Lung (tissue), 12 donors: Measurements from ENCODE around the gene VMO1. TPM values are rescaled to one million over a fixed set of nuclear protein-coding genes. Genes with fewer than 3 reads are reported as not detected.

Source experiments
- ATAC-seq: fragments of 200-7000 bp; cut with Tn5 transposase; one replicate; pipeline ENCODE4 v1.9.1; 2020; ENCODE audit warnings: moderate number of reproducible peaks; ENCODE audit not compliant: insufficient read depth, low FRiP score
- DNase-seq, 3 donors: peaks; one replicate each; pipeline ENCODE4 v3.0.0-alpha.2; 2013 to 2017
- H3K27ac ChIP-seq, 2 donors: one replicate each; pipeline ENCODE4 v1.5.1; 2013; ENCODE audit warnings: mild to moderate bottlenecking in 2 of 2, moderate library complexity in 2 of 2, control low read depth in 1 of 2, inconsistent platforms in 1 of 2, low read depth in 1 of 2, low read length in 1 of 2
- H3K27me3 ChIP-seq, 3 donors: one replicate each; pipeline ENCODE4 v1.5.1; 2013; ENCODE audit warnings: low read length in 2 of 3; ENCODE audit not compliant: control insufficient read depth in 3 of 3, insufficient read depth in 3 of 3
- H3K36me3 ChIP-seq, 4 donors: one replicate each; pipeline ENCODE4 v1.5.1; 2013; ENCODE audit warnings: low read length in 4 of 4, mild to moderate bottlenecking in 1 of 4, moderate library complexity in 1 of 4; ENCODE audit not compliant: control insufficient read depth in 4 of 4, insufficient read depth in 4 of 4
- H3K4me1 ChIP-seq, 5 donors: one replicate each; pipeline ENCODE4 v1.5.1; 2013; ENCODE audit warnings: low read length in 5 of 5, mild to moderate bottlenecking in 2 of 5, moderate library complexity in 1 of 5; ENCODE audit not compliant: control insufficient read depth in 5 of 5, insufficient read depth in 5 of 5
- H3K4me3 ChIP-seq: one replicate; pipeline ENCODE4 v1.5.1; 2013; ENCODE audit warnings: mild to moderate bottlenecking, control low read depth, moderate library complexity
- H3K9ac ChIP-seq, 2 donors: one replicate each; pipeline ENCODE4 v1.5.1; 2013; ENCODE audit warnings: low read length in 2 of 2, control low read depth in 1 of 2; ENCODE audit not compliant: insufficient read depth in 1 of 2
- H3K9me3 ChIP-seq, 4 donors: one replicate each; pipeline ENCODE4 v1.5.1; 2013; ENCODE audit warnings: low read length in 3 of 4, mild to moderate bottlenecking in 1 of 4, moderate library complexity in 1 of 4; ENCODE audit not compliant: control insufficient read depth in 4 of 4, insufficient read depth in 3 of 4
- WGBS, 2 donors: extraction: QIAGEN DNeasy Blood & Tissue Kit; methylation state at CpG; one replicate each; pipeline ENCODE4 v1.1.7; 2013; 5-methylcytosine and 5-hydroxymethylcytosine counted together
- polyA plus RNA-seq, 2 donors: library from polyadenylated mRNA; stranded (reverse); fragments of 200-250 nt; gene quantifications; one replicate each; pipeline ENCODE4 v1.2.1, GENCODE V29; 2013
- total RNA-seq, 2 donors: library from RNA; depleted of rRNA in 1 of 2; stranded (reverse); fragments of >200 nt in 1 of 2; gene quantifications; one replicate each; pipeline ENCODE4 v1.2.1, GENCODE V29; 2014 to 2021
- TF ChIP-seq, protein P1 (sequence below): IDR thresholded peaks from 2 replicates; pipeline ENCODE4 v1.5.1; 2012; ENCODE audit warnings: mild to moderate bottlenecking; ENCODE audit errors: control extremely low read depth, extremely low read depth
- donor health status: control.
- donor health status: control.
- donor health status: Bipolar disorder and iron deficiency.
- donor health status: healthy.
- donor health status: DM: yes; HTN: yes; CAD: no.

The VMO1 gene
- total and polyA plus RNA-seq, 4 donors: 2.1 to 21.8 (median 17.7) TPM

DNA sequence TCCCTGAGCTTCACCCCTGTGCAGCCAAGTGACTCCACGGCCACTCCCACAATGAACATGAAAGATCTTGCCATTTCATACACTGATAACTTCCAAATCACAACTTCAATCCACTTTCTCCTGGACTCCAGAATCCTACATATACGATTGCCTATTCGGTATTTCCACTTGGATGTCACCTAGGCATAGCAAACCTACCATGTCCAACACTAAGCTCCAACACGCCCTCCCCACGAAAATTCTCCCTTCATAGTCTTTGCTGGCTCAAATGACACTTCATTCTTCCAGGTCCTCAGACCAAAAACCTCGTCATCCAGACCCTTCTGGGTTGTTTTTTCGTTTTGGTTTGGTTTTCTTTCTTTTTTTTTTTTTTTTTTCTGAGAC, 4.5 kb upstream of the VMO1 start:
- peaks cover 0 to 12% (median 2%) of the 10 kb centered on the region in 3 donors for H3K27me3 ChIP-seq
- H3K4me1 ChIP-seq: peaks cover 4 to 28% (median 12%) of the 10 kb centered on the region in 5 donors
- no peaks in the 10 kb centered on the region for H3K9me3 ChIP-seq
- WGBS, 2 donors: 36 to 44% methylated on average over 7 of the region's 7 CpGs
- H3K36me3 ChIP-seq: no peaks in the 10 kb centered on the region
- DNase-seq (no peak), ATAC-seq (no peak)
- H3K27ac ChIP-seq: peak overlapping the region; percentile 91 to 97
- peak overlapping the region; percentile 50 for H3K4me3 ChIP-seq
- TF ChIP-seq, protein P1, sequence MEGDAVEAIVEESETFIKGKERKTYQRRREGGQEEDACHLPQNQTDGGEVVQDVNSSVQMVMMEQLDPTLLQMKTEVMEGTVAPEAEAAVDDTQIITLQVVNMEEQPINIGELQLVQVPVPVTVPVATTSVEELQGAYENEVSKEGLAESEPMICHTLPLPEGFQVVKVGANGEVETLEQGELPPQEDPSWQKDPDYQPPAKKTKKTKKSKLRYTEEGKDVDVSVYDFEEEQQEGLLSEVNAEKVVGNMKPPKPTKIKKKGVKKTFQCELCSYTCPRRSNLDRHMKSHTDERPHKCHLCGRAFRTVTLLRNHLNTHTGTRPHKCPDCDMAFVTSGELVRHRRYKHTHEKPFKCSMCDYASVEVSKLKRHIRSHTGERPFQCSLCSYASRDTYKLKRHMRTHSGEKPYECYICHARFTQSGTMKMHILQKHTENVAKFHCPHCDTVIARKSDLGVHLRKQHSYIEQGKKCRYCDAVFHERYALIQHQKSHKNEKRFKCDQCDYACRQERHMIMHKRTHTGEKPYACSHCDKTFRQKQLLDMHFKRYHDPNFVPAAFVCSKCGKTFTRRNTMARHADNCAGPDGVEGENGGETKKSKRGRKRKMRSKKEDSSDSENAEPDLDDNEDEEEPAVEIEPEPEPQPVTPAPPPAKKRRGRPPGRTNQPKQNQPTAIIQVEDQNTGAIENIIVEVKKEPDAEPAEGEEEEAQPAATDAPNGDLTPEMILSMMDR: no peak
- H3K9ac ChIP-seq: peak overlapping the region; percentile 12 to 88

DNA sequence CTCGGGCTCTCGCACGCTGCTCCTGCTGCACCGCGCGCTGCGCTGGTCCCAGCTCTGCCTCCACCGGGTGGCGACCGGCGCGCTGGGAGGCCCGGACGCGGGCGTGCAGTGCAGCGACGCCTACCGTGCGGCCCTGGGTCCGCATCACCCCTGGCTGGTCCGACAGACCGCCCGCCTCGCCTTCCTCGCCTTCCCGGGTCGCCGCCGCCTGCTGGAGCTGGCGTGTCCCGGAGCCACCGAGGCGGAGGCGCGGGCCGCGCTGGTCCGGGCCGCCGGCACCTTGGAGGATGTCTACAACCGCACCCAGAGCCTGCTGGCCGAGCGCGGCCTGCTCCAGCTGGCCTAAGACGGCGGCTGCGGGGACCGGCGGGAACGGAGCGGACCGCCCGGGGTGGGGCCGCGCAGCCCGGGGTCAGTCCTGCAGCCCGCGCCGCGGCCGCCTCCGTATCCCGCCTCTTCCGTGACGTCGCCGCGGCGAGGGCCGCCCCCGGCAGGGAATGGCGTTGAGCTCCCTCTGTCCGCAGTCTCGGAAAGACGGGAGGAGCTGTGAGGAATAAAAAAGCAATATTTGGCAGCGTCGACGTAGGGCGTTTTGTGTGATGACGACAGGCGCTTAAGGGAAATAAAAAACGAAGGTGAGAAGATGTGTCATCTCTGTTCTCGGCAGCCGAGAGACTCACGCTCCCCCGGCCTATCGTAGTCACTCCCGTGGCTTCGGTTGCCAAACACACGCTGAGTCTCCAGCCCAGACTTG, 4.0 kb upstream of the VMO1 start:
- H3K4me3 ChIP-seq: peak overlapping the region; percentile 50
- peaks cover 0 to 17% (median 8%) of the 10 kb centered on the region in 3 donors for H3K27me3 ChIP-seq
- H3K36me3 ChIP-seq: no peaks in the 10 kb centered on the region
- H3K4me1 ChIP-seq: peaks cover 4 to 33% (median 17%) of the 10 kb centered on the region in 5 donors
- TF ChIP-seq, protein P1: peak; percentile 75
- peak overlapping the region; percentile 91 to 97 for H3K27ac ChIP-seq
- H3K9me3 ChIP-seq: no peaks in the 10 kb centered on the region
- WGBS, 2 donors: 0% methylated on average over 76 to 91 of the region's 91 CpGs
- ATAC-seq: peak; percentile 91
- H3K9ac ChIP-seq: peak overlapping the region; percentile 12 to 88
- peak; percentile 90 to 92 (median 92) for DNase-seq

DNA sequence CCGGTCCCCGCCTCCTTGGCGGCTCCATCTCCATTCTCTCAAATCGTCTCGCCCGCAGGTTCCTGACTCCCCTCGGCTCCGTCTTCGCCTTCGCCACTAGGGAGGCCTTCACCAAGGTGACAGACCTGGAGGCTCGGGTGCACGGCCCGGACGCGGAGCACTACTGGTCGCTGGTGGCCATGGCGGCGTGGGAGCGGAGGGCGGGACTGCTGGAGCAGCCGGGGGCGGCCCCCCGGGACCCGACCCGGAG, 3.5 kb upstream of the VMO1 start:
- WGBS, 2 donors: 1% methylated on average over 21 to 25 of the region's 25 CpGs
- ATAC-seq: no peak
- H3K9ac ChIP-seq: no peak overlapping the region

More for the DNA sequence above, 3.5 kb upstream of the VMO1 start:
- H3K9me3 ChIP-seq: no peaks in the 10 kb centered on the region
- H3K36me3 ChIP-seq: no peaks in the 10 kb centered on the region
- peak overlapping the region; percentile 91 to 97 for H3K27ac ChIP-seq
- H3K4me3 ChIP-seq: peak overlapping the region; percentile 50
- peaks cover 4 to 33% (median 17%) of the 10 kb centered on the region in 5 donors for H3K4me1 ChIP-seq
- TF ChIP-seq, protein P1: no peak
- H3K27me3 ChIP-seq: peaks cover 0 to 19% (median 11%) of the 10 kb centered on the region in 3 donors
- peak in 1 of 3 donors; percentile 43 for DNase-seq
